ENCODE results near the gene CDK13.
"Not testable (repeated sequence)": the region's sequence is repeated elsewhere in the genome, so short reads cannot be mapped to it uniquely, and the experiment has no call there.

GRCh38 chr7:40118201-40118600 is 168.1 kb downstream of the CDK13 start:
- TF ChIP-seq CTCF (conservative IDR thresholded peaks at IDR 0.05; ENCODE audit: low read depth, low read length); EZH2phosphoT487 (IDR thresholded peaks at IDR 0.05; ENCODE audit: borderline replicate concordance, low read length): not testable (repeated sequence)
